HG02623 (cell line): ENCODE data around the gene UROD.

Experiments
- ATAC-seq: cut with Tn5 transposase; IDR thresholded peaks from one replicate; pipeline ENCODE4 v1.9.1; 2021; ENCODE audit warnings: moderate library complexity; ENCODE audit not compliant: unreplicated experiment

UROD gene

GRCh38 chr1:45008076-45008475 is 4.0 kb upstream of the UROD start:
- ATAC-seq, result no peak

GRCh38 chr1:45008516-45008915 is 3.5 kb upstream of the UROD start:
- no peak for ATAC-seq

- no peak for ATAC-seq
These were observed 2.7 kb upstream of the UROD start for GRCh38 chr1:45009296-45009865.

GRCh38 chr1:45009956-45010854 is 1.8 kb upstream of the UROD start:
- no peak for ATAC-seq

GRCh38 chr1:45010855-45011811 is 921 bp upstream of the UROD start, which contains the start of gene HECTD3:
Gene HECTD3, minus strand, starts transcription at chr1:45011324. Its CDS starts 67 bp downstream, at chr1:45011257.
- ATAC-seq, result peak; percentile 51

- no peak for ATAC-seq
These were observed 705 bp downstream of the UROD start for GRCh38 chr1:45012639-45013278.

GRCh38 chr1:45013551-45014209 is 1.6 kb downstream of the UROD start:
- ATAC-seq, result no peak

GRCh38 chr1:45014321-45015028 is 2.4 kb downstream of the UROD start:
- no peak for ATAC-seq

GRCh38 chr1:45015683-45016082 is 3.6 kb downstream of the UROD start:
- no peak for ATAC-seq

GRCh38 chr1:45016090-45016697 is 4.1 kb downstream of the UROD start:
- ATAC-seq, result no peak

GRCh38 chr1:45016767-45017166 is 4.7 kb downstream of the UROD start:
- ATAC-seq, result no peak

GRCh38 chr1:45018599-45019230 is 6.7 kb downstream of the UROD start:
- ATAC-seq, result no peak

- ATAC-seq, result no peak
These were observed 11.6 kb downstream of the UROD start for GRCh38 chr1:45023663-45024062.

GRCh38 chr1:45026446-45026845 is 14.4 kb downstream of the UROD start:
- no peak for ATAC-seq

GRCh38 chr1:45032837-45033236 is 20.8 kb downstream of the UROD start:
- no peak for ATAC-seq

GRCh38 chr1:45033356-45033755 is 21.3 kb downstream of the UROD start:
- no peak for ATAC-seq

- no peak for ATAC-seq
These were observed 23.7 kb downstream of the UROD start for GRCh38 chr1:45035631-45036301.

GRCh38 chr1:45037456-45037855 is 25.4 kb downstream of the UROD start:
- no peak for ATAC-seq
